AG09319 (cell line): ENCODE measurements around the gene FCER1G.

Experiments used
- DNase-seq: peaks from one replicate; pipeline ENCODE4 v3.0.0-alpha.2; 2010; ENCODE audit warnings: low read depth; ENCODE audit errors: extremely low read depth
- TF ChIP-seq, protein P1 (sequence below): IDR thresholded peaks from 2 replicates; pipeline ENCODE4 v1.5.1; 2011; ENCODE audit warnings: low read depth, mild to moderate bottlenecking, inconsistent platforms, low read length, moderate library complexity

FCER1G gene

DNA sequence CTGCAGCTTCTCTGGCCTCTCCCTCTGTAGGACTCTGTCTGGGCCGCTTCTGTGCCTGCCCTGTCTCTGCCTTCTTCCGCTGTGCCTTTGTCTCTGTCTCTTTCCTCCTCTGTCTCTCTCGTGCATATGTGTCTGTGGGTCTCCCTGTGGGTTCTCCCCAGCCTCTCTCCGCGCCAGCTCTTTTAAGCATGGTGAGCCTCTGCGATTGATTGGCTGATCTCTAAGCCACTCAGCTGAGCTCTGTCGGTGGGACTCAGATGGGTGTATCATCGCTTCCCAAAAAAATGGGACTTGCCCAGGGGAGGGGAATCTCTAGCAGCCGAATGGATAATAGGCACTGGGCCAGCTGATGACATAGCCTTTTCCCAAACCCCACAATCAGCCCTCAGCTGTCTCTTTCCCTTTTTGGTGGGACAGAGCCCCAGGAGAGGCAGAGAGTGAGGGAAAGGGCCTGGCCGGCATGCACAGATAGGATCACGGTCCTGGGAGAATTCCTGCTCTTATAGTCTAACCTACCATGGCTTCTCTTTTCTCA, 16.1 kb upstream of the FCER1G start, which contains the start of gene ADAMTS4:
TSS of gene ADAMTS4 (minus strand) at position 158 of the 535 bp plus-strand sequence. CDS start 427 bp downstream, outside the sequence.
- peak; percentile 67 for DNase-seq
- TF ChIP-seq, protein P1, sequence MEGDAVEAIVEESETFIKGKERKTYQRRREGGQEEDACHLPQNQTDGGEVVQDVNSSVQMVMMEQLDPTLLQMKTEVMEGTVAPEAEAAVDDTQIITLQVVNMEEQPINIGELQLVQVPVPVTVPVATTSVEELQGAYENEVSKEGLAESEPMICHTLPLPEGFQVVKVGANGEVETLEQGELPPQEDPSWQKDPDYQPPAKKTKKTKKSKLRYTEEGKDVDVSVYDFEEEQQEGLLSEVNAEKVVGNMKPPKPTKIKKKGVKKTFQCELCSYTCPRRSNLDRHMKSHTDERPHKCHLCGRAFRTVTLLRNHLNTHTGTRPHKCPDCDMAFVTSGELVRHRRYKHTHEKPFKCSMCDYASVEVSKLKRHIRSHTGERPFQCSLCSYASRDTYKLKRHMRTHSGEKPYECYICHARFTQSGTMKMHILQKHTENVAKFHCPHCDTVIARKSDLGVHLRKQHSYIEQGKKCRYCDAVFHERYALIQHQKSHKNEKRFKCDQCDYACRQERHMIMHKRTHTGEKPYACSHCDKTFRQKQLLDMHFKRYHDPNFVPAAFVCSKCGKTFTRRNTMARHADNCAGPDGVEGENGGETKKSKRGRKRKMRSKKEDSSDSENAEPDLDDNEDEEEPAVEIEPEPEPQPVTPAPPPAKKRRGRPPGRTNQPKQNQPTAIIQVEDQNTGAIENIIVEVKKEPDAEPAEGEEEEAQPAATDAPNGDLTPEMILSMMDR: no peak

GRCh38 chr1:161199506-161200139, 15.5 kb upstream of the FCER1G start:
- no peak for DNase-seq
- TF ChIP-seq, protein P1: no peak

GRCh38 chr1:161200421-161200991, 14.6 kb upstream of the FCER1G start:
- no peak for DNase-seq
- TF ChIP-seq, protein P1: no peak

DNA sequence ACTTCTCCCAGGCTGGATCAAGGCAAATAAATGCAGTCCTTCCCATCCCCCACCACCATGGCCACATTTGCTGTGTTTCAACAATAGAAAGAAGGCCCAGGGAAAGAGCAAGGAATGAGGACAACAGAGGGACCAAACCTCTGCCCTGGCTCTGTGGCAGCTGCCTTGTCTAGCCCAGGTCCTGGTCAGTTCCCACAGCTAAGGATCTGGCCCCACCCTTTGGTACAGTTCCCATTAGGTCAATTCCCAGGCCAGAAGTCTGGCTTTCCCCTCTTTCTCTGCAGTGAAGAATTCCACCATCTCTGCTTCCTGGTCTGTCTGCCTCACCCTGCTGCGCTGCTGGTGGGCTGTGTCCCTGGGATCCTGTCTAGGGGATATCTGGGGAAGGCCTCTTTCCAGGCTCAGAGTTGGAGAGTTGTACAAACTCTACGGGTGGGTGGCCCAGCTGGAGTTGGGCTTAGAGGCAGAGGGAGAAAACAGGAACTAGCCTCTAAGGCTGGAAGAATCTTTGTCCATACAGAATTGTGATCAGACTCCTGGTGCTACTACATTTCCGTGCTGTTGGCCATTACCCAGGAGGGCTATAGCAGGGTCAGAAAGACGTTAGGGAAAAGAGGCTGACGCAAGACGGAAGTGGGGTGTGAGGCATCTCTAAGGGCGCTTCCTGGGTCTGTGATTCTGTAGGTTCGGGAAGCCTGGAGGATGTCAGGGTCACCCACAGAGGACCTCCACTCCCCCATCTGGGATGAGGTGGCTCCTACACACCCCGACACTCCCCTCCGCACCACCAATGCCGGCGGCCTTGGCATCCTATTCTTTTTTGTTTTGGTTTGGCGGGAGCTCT, 13.9 kb upstream of the FCER1G start:
- TF ChIP-seq, protein P1: no peak
- peak; percentile 43 for DNase-seq

GRCh38 chr1:161201836-161202712, 13.0 kb upstream of the FCER1G start, which contains the start of gene NDUFS2:
TSS of gene NDUFS2 (plus strand) at chr1:161202367. CDS start at chr1:161202386, 19 bp downstream.
- peak; percentile 98 for DNase-seq
- TF ChIP-seq, protein P1: no peak; the same call in 1 of the 2 replicates

- no peak for DNase-seq
- TF ChIP-seq, protein P1: no peak
Measured at GRCh38 chr1:161206411-161207140, 8.5 kb upstream of the FCER1G start.
